ENCODE results near the gene CMTM7.

The CMTM7 gene

GRCh38 chr3:32493437-32494414, 102.1 kb downstream of the CMTM7 start:
- no peak for DNase-seq

GRCh38 chr3:32495085-32495484, 103.4 kb downstream of the CMTM7 start:
- no peak for DNase-seq

- DNase-seq = no peak
Observed at GRCh38 chr3:32495609-32496008, 104.0 kb downstream of the CMTM7 start.

GRCh38 chr3:32498252-32498651, 106.6 kb downstream of the CMTM7 start:
- no peak for DNase-seq

- DNase-seq = no peak
Observed at GRCh38 chr3:32498992-32499391, 107.3 kb downstream of the CMTM7 start.

GRCh38 chr3:32499585-32499984, 107.9 kb downstream of the CMTM7 start:
- DNase-seq = no peak

- DNase-seq = no peak
Observed at GRCh38 chr3:32500231-32500630, 108.6 kb downstream of the CMTM7 start.

GRCh38 chr3:32500880-32501782, 109.5 kb downstream of the CMTM7 start:
- DNase-seq = no peak

GRCh38 chr3:32501783-32502117, 110.1 kb downstream of the CMTM7 start:
- no peak for DNase-seq

- peak; percentile 77 for DNase-seq
Observed at GRCh38 chr3:32502118-32502945, 110.7 kb downstream of the CMTM7 start, which contains the start of gene CMTM6. Gene CMTM6 (minus strand): TSS chr3:32502852. CDS start chr3:32502745, 107 bp downstream.

GRCh38 chr3:32502946-32503286, 111.3 kb downstream of the CMTM7 start:
- no peak for DNase-seq

All from fibroblast of skin of abdomen (primary cell).